ENCODE results near the gene TARS2.

The TARS2 gene

DNA sequence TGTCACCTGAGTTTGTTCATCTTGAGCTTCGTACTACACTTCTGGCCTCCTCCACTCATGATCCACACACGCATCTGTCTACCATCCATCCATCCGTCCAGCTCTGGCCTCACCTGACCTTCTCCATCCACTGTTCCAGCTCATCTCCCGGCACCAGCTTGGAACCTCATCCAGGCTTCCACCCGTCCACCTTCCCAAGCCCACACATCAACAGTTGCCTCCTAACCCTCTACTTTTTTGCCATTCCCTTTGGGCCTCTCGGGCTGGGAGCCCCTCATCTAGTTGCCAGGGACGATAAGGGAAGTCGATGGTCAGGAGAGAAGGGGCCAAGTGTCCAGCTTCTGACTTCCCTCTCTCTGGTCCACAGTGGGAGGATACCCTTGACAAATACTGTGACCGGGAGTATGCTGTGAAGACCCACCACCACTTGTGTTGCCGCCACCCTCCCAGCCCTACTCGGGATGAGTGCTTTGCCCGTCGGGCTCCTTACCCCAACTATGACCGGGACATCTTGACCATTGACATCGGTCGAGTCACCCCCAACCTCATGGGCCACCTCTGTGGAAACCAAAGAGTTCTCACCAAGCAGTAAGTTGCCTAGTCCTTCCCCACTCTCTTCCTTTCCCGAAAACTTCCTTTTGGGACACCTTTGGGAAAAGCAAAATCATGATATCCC lies 24.9 kb downstream of the TARS2 start:
- TF ChIP-seq CTCF (conservative IDR thresholded peaks at IDR 0.05; ENCODE audit: low read depth, low read length) = no peak
- Histone ChIP-seq H3K27ac (no peak overlapping the region), H3K27me3 (ENCODE audit: insufficient read depth, low read depth) (0 out of 2 replicates have a peak, but pooled peaks cover 2% of the 10 kb centered on the region), H3K4me1 (ENCODE audit: low read depth, poor library complexity, severe bottlenecking) (peaks cover 13% of the 10 kb centered on the region), H2AFZ (ENCODE audit: low read depth) (no peak overlapping the region), H3K79me2 (ENCODE audit: insufficient read depth, low read depth) (no peaks in the 10 kb centered on the region), H3K9ac (no peak overlapping the region), H3K36me3 (ENCODE audit: insufficient read depth) (no peaks in the 10 kb centered on the region; the same call in 1 of the 2 replicates), H4K20me1 (ENCODE audit: insufficient read depth) (no peaks in the 10 kb centered on the region), H3K4me2 (no peak overlapping the region), H3K4me3 (IDR thresholded peaks at IDR 0.05; ENCODE audit: insufficient read depth, low read depth, low read length) (no peak overlapping the region)

DNA sequence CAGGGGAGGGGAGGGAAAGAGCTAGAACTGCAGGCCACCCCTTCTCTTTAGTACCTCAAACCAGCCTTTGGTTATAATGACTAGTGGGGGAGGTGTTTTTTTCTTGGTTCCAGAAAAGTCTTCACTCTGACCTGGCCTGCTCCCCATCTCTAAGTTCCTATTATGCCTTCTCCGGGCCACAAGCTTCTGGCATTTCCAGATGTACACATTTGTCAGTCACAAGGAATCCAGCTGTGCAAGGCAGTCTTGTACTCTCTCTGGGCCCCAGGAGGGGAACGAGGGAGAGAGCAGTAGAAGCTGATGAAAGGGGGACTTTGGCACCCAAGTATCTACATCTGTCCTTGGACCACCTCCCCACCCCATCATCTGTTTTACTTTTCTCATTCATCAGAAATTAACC lies 25.6 kb downstream of the TARS2 start:
- no peaks in the 10 kb centered on the region for H4K20me1 ChIP-seq (ENCODE audit: insufficient read depth)
- H3K4me1 ChIP-seq (ENCODE audit: low read depth, poor library complexity, severe bottlenecking) = peaks cover 13% of the 10 kb centered on the region
- H3K79me2 ChIP-seq (ENCODE audit: insufficient read depth, low read depth) = no peaks in the 10 kb centered on the region
- no peak overlapping the region for H3K4me3 ChIP-seq (IDR thresholded peaks at IDR 0.05; ENCODE audit: insufficient read depth, low read depth, low read length)
- H3K27me3 ChIP-seq (ENCODE audit: insufficient read depth, low read depth) = 0 out of 2 replicates have a peak, but pooled peaks cover 2% of the 10 kb centered on the region
- no peak overlapping the region for H3K4me2 ChIP-seq
- no peak for TF ChIP-seq CTCF (conservative IDR thresholded peaks at IDR 0.05; ENCODE audit: low read depth, low read length)
- H3K36me3 ChIP-seq (ENCODE audit: insufficient read depth) = no peaks in the 10 kb centered on the region
- no peak overlapping the region for H3K27ac ChIP-seq
- H3K9ac ChIP-seq = no peak overlapping the region
- no peak overlapping the region for H2AFZ ChIP-seq (ENCODE audit: low read depth)

- Histone ChIP-seq H3K27me3 (ENCODE audit: insufficient read depth, low read depth) (0 out of 2 replicates have a peak, but pooled peaks cover 2% of the 10 kb centered on the region), H3K9ac (no peak overlapping the region), H3K79me2 (ENCODE audit: insufficient read depth, low read depth) (no peaks in the 10 kb centered on the region), H3K4me3 (IDR thresholded peaks at IDR 0.05; ENCODE audit: insufficient read depth, low read depth, low read length) (no peak overlapping the region), H3K36me3 (ENCODE audit: insufficient read depth) (no peaks in the 10 kb centered on the region), H2AFZ (ENCODE audit: low read depth) (no peak overlapping the region), H4K20me1 (ENCODE audit: insufficient read depth) (no peaks in the 10 kb centered on the region), H3K4me2 (no peak overlapping the region), H3K27ac (no peak overlapping the region), H3K4me1 (ENCODE audit: low read depth, poor library complexity, severe bottlenecking) (peaks cover 13% of the 10 kb centered on the region)
- TF ChIP-seq CTCF (conservative IDR thresholded peaks at IDR 0.05; ENCODE audit: low read depth, low read length) = no peak
These were observed 26.2 kb downstream of the TARS2 start for GRCh38 chr1:150513351-150513791.

- Histone ChIP-seq H3K4me3 (IDR thresholded peaks at IDR 0.05; ENCODE audit: insufficient read depth, low read depth, low read length) (no peak overlapping the region), H2AFZ (ENCODE audit: low read depth) (no peak overlapping the region), H3K27ac (no peak overlapping the region), H3K9ac (no peak overlapping the region), H3K79me2 (ENCODE audit: insufficient read depth, low read depth) (no peaks in the 10 kb centered on the region), H3K4me1 (ENCODE audit: low read depth, poor library complexity, severe bottlenecking) (peaks cover 13% of the 10 kb centered on the region), H4K20me1 (ENCODE audit: insufficient read depth) (no peaks in the 10 kb centered on the region), H3K4me2 (no peak overlapping the region; the same call in 1 of the 2 replicates), H3K36me3 (ENCODE audit: insufficient read depth) (no peaks in the 10 kb centered on the region), H3K27me3 (ENCODE audit: insufficient read depth, low read depth) (0 out of 2 replicates have a peak, but pooled peaks cover 2% of the 10 kb centered on the region)
- no peak for TF ChIP-seq CTCF (conservative IDR thresholded peaks at IDR 0.05; ENCODE audit: low read depth, low read length)
These were observed 27.0 kb downstream of the TARS2 start for GRCh38 chr1:150514260-150514659.

Measured in KMS-11 (cell line).